Stimulated activated CD4-positive, alpha-beta T cell treated with anti-CD3 and anti-CD28 coated beads, Interleukin-15, amount 100 ng/mL, for 48 hours (primary cell): Measurements from ENCODE around the gene BBIP1.

Source experiments
- DNase-seq, 2 donors: peaks; one replicate each; pipeline ENCODE4 v3.0.0-alpha.2; 2020; ENCODE audit warnings: low read depth in 2 of 2

Gene BBIP1, protein sequence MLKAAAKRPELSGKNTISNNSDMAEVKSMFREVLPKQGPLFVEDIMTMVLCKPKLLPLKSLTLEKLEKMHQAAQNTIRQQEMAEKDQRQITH

DNA sequence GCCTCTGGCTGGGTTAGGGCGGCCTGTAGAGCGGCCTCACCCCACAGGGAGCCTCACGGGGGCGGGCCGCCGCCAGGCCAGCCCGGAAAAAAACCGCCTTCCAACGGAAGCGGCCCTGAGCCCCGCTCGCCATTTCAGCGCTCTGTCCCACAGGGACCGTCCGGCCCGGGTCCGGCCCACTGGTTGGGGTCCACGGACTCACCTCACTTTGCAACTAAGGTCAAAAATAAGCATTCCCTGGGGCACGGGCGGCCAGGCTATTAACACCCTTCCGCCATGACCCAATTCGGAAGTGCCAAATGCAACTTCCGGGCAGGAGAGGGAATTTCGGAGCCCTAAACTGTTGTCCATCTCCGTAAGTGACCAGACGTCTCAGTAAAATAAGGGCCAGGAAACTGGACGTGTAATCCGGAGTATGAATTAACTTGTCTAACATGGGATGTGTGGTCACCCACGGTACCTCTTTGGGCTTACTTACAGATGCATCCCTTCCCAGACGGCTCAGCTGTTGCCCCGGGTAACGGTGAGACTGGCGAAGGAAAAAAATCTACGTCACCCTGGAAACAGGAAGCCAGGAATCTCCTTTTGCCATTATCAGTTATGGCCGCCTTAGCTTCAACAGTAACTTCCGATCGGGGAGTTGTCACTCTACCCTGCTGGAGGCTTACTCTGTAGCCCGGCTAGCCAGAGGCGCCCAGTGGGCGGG lies at the start of gene BBIP1:
Gene BBIP1, minus strand, starts transcription at position 538 of the 706 bp plus-strand sequence. CDS start 1,023 bp downstream, outside the sequence.
- no peak for DNase-seq

GRCh38 chr10:110967645-110968044 lies 48.7 kb upstream of the BBIP1 start:
- DNase-seq, result no peak

DNA sequence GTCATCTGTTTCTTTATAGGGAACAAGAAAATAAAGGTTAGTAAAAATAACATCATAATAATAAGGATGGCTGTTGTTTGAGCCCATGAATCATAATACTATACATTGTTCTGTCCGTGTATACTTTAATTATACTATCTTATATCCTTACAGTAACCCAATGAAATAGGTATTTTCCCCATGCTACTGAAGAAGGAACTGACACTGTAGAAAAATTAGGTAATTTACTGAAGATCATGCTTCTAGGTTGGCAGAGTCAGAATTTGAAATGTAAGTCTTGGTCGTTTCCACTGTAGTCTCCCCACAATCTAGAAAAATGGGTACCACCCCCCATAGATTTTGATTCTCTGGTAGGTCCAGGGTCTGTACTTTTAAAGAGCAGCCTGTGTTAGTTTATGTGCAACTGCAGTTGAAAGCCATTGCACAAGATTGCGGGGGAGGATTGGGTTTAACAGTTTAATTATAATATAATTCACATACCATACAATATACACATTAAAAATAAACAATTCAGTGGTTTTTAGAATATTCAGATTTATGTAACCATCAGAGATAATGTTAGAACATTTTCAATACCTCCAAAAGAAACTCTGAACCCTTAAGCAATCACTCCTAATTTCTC lies 48.1 kb upstream of the BBIP1 start:
- no peak for DNase-seq

- DNase-seq, result no peak
Observed at GRCh38 chr10:110966146-110966545, 47.2 kb upstream of the BBIP1 start.

DNA sequence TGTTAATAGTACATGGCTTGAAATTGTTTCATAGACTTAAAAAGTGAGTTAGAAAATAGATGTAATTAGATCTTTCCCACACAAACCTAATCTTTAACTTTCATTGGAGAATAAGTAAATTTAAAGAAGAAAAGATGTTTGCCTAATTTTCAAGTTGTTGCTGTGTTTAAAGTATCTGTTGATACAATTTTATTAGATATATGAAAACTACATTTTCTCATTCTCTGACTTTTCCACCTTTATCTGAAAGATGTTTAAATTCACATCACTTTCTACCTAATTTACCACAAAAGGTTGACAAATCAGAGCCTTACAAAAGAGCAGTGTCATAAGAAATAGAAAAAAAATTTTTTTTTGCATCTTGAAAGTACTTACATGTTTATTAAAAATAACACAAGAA lies 46.2 kb upstream of the BBIP1 start:
- DNase-seq, result no peak

- no peak for DNase-seq
Observed at GRCh38 chr10:110964681-110965080, 45.7 kb upstream of the BBIP1 start.

DNA sequence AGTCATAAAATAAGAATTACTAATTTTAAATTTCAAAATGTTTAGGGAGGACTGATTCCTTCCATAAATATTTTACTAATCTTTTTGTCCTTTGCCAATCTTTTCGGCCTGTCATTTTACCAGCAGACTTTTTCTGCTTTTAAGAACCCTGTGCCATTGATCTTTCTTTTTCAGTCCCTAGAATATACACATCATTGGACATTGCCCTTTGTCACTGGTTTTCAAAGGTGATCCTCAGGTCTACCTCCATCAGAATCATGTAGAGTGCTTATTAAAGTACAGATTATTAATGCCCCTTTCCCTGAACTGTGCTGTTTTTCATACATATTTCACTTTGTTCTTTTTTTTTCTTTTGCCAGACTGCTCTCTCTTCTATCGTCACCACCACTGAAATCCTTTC lies 44.2 kb upstream of the BBIP1 start:
- no peak for DNase-seq

GRCh38 chr10:110962443-110962842 lies 43.5 kb upstream of the BBIP1 start:
- no peak for DNase-seq

DNA sequence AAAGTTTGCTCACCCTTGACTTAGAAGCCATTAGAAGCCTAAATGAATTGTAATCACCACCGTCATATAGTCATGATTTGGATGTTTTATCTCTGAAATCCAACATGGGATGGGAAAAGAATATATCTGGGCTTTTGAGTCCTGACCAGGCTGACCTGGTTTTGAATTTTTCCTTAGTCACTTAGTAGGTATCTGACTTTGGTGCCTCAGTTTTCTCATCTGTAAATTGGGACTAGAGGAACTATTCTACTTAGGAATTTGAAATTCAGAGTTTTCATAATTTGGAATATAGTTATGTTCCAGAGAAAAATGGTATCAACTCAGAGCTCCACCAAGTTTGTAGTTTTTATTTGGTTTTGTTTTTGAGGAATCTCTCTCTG lies 41.3 kb upstream of the BBIP1 start:
- no peak for DNase-seq

GRCh38 chr10:110959379-110960332 lies 40.7 kb upstream of the BBIP1 start:
- DNase-seq, result no peak

DNA sequence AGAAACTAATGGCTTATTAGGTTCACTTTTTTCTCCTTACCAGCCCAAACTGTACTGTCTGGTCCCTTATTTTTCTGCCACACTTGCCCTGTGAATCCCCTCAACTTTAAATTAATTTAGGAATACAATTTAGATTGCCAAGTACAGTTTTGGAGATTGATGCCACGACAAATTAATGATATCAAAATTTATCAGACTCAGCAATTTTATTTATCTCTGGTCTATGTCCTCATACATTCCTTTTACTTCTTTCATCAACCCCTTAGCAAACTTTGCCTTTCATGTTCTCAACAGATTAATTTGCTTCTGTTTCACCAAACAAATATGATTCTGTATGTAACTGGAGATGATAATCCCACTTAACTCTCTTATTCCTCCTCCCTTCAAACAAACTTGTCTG lies 38.6 kb upstream of the BBIP1 start:
- DNase-seq, result no peak

DNA sequence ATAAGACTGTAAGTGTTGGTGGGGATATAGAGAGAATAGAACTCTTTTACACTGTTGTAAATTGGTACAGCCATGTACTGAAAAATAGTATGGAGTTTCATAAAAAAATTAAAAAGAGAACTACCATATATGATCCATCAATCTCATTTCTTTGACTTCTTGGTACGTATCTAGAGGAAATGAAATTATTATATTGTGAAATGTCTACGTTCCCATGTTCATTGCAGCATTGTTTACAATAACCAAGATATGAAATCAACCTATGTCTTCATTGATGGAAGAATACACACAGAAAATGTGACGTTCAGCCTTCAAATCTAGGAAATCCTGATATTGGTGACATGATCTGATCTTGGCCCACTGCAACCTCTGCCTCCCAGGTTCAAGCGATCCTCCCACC lies 32.4 kb upstream of the BBIP1 start:
- no peak for DNase-seq

- no peak for DNase-seq
Observed at GRCh38 chr10:110947061-110947595, 28.1 kb upstream of the BBIP1 start.

- no peak for DNase-seq
Observed at GRCh38 chr10:110946496-110946895, 27.5 kb upstream of the BBIP1 start.

DNA sequence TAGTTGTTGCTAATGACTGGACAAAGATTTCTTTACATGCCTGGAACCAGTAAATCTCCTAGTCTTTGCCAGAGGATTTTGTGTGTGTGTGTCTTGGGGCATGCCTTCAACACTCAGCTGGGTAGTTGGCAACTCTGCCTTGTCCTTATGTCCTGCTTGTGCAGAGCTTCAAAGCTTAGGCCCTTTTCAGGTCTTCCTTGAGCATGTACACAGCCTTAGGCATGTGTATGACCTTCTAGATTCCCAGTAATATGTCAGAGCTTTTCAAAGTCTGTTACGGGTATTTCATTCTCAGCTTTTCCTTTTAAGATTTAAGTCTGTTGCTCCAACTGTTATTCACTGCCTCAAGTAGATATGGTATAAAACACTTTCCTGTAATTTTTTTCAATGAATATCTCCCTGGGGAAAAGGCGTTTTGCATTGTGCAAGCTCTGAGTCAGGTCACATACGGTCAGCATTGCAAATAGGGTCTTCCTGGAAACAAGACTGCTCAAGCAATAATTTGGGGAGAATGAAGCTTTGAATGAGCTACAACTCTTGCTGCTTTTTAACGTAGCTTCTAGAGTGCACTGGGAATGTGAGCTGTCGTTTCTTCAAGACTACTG lies 25.9 kb upstream of the BBIP1 start:
- no peak for DNase-seq

- no peak for DNase-seq
Observed at GRCh38 chr10:110939419-110939818, 20.4 kb upstream of the BBIP1 start.

- DNase-seq, result no peak
Observed at GRCh38 chr10:110936757-110937156, 17.8 kb upstream of the BBIP1 start.

GRCh38 chr10:110932505-110933180 lies 13.7 kb upstream of the BBIP1 start:
- DNase-seq, result no peak

GRCh38 chr10:110931769-110932381 lies 12.9 kb upstream of the BBIP1 start:
- no peak for DNase-seq

DNA sequence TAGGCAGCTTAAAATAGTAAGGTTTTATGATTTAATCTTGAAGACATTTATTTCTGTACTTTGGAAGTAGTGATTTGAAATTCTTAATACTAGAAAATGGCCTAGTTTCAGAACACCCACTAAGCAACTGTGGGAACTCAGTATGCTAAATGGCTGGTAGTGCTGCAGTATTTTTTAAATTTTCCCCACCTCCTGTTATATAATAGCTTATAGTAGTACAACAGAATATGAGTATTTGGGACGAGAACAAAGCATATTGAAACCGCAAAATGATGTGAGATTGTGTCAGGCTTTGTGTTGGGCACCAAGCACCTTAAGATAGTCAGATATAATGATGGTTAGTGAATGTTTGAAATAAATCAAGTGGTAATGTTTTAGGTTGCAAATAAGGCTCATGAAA lies 8.5 kb upstream of the BBIP1 start:
- DNase-seq, result no peak
